T-helper 17 cell (primary cell): ENCODE measurements around the gene VDR. TPM values are rescaled to one million over a fixed set of nuclear protein-coding genes. Genes with fewer than 3 reads are reported as not detected.

Experiments used
- ATAC-seq: fragments of 150-1000 bp; cut with Tn5 transposase; 2 replicates; pipeline ENCODE4 v1.10.0; 2021; ENCODE audit warnings: mild to moderate bottlenecking, moderate library complexity
- DNase-seq, 3 donors: peaks; one replicate each; pipeline versions ENCODE4 v3.0.0 to v3.0.0-alpha.2; 2020 to 2021
- H3K9me3 ChIP-seq: one replicate; pipeline ENCODE4 v1.7.0; 2013; ENCODE audit warnings: low read length, mild to moderate bottlenecking; ENCODE audit not compliant: control insufficient read depth, poor library complexity, severe bottlenecking
- H3K27ac Mint-ChIP-seq: one replicate; pipeline ENCODE4 v1.8.0; 2022; ENCODE audit warnings: mild to moderate bottlenecking, moderate library complexity, mixed read lengths
- H3K27me3 Mint-ChIP-seq: one replicate; pipeline ENCODE4 v1.8.0; 2022; ENCODE audit warnings: mixed read lengths
- H3K36me3 Mint-ChIP-seq: one replicate; pipeline ENCODE4 v1.8.0; 2022; ENCODE audit warnings: low read depth, mixed read lengths
- H3K4me1 Mint-ChIP-seq: one replicate; pipeline ENCODE4 v1.8.0; 2022; ENCODE audit warnings: mild to moderate bottlenecking, mixed read lengths
- H3K4me3 Mint-ChIP-seq: one replicate; pipeline ENCODE4 v1.8.0; 2022; ENCODE audit warnings: mild to moderate bottlenecking, moderate library complexity, mixed read lengths
- total RNA-seq, 4 donors: library from RNA in 2 of 4; stranded (reverse) in 2 of 4; gene quantifications; one replicate each; pipeline ENCODE4 v1.2.3 and lab custom pipeline; 2022 to 2026

The VDR gene
- total RNA-seq, 2 donors from 2014 or later = 1.8 to 4.5 TPM

DNA sequence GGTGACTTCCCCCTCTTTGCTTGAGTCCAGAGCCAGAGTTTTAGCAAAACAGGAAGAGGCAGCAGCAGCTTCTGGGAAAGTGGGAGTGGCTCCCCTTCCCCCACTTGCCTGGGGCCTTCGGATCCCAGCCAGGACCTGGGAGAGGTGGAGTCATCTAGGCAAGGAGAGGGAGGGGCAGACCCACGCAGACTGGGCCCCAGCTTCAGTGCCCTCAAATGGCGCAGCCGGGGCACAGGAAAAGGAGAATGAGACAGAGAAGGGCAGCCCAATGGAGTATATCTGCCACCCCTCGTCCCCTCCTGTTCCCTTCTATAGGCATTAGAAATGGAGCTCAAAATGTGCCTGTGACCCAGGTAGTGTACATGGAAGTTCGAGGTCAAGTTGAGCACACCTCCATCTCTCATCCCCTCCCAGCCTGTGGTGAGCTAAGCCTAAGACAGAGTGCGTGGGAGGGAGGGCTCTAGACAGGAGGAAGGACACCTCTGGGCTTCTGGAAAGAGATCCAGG lies 75.8 kb downstream of the VDR start:
- Mint-ChIP-seq H3K27me3 (no peaks in the 10 kb centered on the region), H3K36me3 (no peaks in the 10 kb centered on the region), H3K4me3 (peak overlapping the region; percentile 31), H3K4me1 (peaks cover 65% of the 10 kb centered on the region), H3K27ac (peak overlapping the region; percentile 97)
- ATAC-seq (no peak), DNase-seq (no peak)
- H3K9me3 ChIP-seq = no peaks in the 10 kb centered on the region

DNA sequence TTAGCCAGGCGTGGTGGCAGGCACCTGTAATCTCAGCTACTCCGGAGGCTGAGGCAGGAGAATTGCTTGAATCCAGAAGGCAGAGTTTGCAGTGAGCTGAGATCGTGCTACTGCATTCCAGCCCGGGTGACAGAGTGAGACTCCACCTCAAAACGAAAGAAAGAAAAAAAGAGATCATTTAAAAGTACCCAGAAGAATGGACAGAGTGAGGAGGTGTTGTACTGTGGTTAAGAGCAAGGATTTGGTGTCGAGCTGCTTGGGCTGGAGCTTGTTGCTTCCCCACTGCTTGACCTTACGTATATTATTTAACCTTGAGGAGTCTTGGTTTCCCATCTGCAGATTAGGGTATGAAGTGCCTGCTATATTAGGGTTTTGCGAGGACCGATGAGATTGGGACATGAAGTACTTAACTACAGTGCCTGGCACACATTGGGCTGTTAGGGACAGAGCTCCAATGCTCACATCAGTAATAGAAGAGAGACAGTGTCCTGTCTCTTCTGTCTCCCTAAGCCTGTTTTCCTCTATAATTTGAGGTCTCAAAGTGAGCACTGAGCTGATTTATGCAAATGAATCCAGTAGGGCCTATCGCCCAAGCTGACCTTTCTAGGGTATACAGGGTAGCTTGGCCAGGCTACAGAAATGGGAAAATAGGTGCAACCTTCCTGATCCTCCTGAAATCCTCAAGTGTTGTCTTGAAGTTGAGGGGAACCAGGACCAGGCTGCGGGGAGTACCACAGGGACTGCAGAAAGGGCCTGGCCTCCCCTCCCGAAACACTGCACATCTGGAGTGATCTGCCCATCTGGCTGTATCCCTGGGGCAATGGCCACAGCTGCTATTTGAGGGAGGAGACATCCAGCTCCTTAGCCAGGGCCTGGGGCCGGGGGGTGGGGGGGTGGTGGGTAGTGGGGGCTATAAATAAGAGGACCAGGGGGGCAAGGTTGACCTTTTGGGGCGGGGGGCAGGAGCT lies 76.5 kb downstream of the VDR start:
- no peak for ATAC-seq
- no peaks in the 10 kb centered on the region for H3K27me3 Mint-ChIP-seq
- H3K27ac Mint-ChIP-seq = peak overlapping the region; percentile 97
- H3K9me3 ChIP-seq = no peaks in the 10 kb centered on the region
- peak overlapping the region; percentile 31 for H3K4me3 Mint-ChIP-seq
- no peaks in the 10 kb centered on the region for H3K36me3 Mint-ChIP-seq
- no peak for DNase-seq
- peaks cover 65% of the 10 kb centered on the region for H3K4me1 Mint-ChIP-seq

DNA sequence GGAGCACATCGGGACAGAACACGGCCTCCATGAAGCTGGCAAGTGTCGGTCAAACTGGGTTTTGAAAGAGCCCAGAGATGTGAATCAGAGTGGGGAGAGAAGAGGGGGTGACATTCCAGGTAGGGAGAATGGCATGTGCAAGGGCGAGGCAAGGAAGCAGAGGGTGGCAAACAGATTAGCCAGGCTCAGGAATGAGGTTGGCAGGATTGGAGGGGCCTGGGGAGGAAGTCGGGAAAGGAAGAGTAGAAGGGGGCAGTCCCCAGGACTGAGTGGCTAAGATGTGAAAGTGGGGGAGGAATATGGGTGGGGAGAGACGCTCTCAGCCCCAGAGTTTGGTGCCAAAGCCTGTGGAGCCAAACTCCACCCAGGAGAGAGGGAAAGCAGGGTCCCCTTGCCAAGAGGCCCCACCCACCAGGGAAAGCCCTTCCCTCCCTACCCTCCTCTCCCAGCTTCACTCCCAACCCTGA lies 79.6 kb downstream of the VDR start:
- no peaks in the 10 kb centered on the region for H3K9me3 ChIP-seq
- H3K27me3 Mint-ChIP-seq = no peaks in the 10 kb centered on the region
- no peak for ATAC-seq
- H3K4me3 Mint-ChIP-seq = peak overlapping the region; percentile 86
- no peak for DNase-seq
- H3K36me3 Mint-ChIP-seq = no peaks in the 10 kb centered on the region
- H3K27ac Mint-ChIP-seq = peak overlapping the region; percentile 97
- peaks cover 76% of the 10 kb centered on the region for H3K4me1 Mint-ChIP-seq

DNA sequence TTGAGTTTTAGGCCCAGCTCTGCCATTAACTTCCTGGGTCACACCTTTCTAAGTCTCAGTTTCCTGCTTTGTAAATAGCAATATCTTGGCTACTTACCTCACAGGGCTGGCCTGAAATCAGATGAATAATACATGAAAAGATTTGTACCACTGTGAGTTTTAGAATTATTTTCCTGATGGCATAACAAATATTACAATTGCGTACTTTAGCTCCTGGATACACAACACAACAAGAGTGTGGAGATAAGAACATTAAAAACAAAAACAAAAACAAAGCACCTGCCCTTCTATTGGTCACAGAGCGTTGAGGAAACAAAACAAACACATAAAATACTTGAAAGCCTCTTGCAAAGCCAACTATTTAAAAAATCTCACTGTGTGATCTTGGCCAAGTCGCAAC lies 80.2 kb downstream of the VDR start:
- H3K9me3 ChIP-seq = no peaks in the 10 kb centered on the region
- Mint-ChIP-seq H3K27ac (peak overlapping the region; percentile 97), H3K4me3 (peak overlapping the region; percentile 86), H3K4me1 (peaks cover 77% of the 10 kb centered on the region), H3K27me3 (no peaks in the 10 kb centered on the region), H3K36me3 (no peaks in the 10 kb centered on the region)
- ATAC-seq (no peak), DNase-seq (no peak)

DNA sequence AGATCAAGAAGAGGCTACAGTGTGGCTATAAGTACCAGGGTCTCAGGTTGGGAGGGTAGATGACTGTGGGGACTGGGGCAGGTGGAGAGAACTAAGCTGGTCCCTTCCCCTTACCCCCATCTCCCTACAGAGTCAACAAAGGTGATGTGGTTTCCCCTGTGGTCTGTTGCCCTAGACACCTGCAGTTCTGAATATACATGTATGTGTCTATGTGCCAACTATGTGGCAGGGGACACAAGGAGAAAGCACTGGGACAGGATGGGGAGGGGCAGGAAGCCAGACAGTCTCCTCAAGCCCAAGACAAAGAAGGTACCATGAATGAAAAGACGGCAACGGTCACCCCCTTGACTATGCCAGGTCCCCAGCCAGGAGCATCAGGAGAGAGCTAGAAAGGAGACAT lies 80.6 kb downstream of the VDR start:
- peak overlapping the region; percentile 86 for H3K4me3 Mint-ChIP-seq
- H3K36me3 Mint-ChIP-seq = no peaks in the 10 kb centered on the region
- peak overlapping the region; percentile 97 for H3K27ac Mint-ChIP-seq
- DNase-seq = no peak
- no peaks in the 10 kb centered on the region for H3K27me3 Mint-ChIP-seq
- H3K4me1 Mint-ChIP-seq = peaks cover 73% of the 10 kb centered on the region
- peak; percentile 72 for ATAC-seq
- H3K9me3 ChIP-seq = no peaks in the 10 kb centered on the region

DNA sequence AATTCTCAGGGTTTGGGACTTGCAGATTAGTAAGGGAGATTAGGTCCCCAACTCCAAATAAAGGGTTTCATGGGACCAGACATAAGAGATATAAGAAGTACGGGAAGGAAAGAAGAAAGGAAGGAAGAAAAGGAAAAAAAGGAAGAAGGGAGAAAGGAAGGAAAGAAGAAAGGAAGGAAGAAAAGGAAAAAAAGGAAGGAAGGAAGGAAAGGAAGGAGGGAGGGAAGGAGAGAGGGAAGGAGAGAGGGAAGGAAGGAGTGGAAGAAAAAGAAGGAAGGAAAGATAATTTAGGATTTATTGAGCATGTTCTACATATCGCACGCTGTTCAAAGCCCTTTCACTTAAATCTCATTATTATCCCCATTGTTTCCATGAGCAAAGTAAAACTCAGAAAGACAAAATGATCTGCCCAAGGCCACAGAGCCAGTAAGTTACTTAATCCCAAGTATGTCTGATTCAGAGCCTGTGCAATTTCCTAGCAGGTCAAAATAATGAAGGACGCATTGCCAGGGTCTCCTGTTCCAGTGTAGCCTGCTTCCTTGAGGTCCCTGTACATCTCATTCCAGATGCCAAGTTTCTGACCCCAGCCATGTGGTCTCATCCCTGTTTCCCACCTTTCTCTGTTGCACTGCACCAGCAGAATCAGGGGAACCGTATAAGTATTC lies 81.2 kb downstream of the VDR start:
- ATAC-seq (no peak), DNase-seq (no peak)
- Mint-ChIP-seq H3K4me1 (peaks cover 70% of the 10 kb centered on the region), H3K27ac (peak overlapping the region; percentile 97), H3K27me3 (no peaks in the 10 kb centered on the region), H3K36me3 (no peaks in the 10 kb centered on the region), H3K4me3 (peak overlapping the region; percentile 86)
- no peaks in the 10 kb centered on the region for H3K9me3 ChIP-seq

DNA sequence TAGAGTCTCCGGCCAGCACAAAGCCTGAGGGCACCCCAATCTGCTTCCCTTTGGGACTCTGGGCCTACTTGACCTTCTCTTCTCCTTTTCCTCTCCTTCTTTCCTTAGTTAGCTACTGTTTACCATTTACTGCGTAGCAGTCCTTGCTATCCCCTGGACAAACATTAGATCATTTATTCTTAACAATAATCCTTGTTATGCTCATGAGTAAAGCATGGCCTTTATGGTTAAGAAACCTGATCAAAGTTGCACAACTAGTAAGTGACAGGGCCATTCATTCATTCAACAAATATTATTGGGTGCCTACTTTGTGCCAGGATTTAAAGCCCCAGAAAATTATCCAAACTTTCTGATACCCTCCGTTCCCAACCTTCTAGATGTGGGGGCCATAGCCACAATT lies 81.9 kb downstream of the VDR start:
- no peaks in the 10 kb centered on the region for H3K27me3 Mint-ChIP-seq
- H3K4me1 Mint-ChIP-seq = peaks cover 72% of the 10 kb centered on the region
- no peak for ATAC-seq
- H3K36me3 Mint-ChIP-seq = no peaks in the 10 kb centered on the region
- H3K4me3 Mint-ChIP-seq = no peak overlapping the region
- H3K27ac Mint-ChIP-seq = peak overlapping the region; percentile 97
- H3K9me3 ChIP-seq = no peaks in the 10 kb centered on the region
- no peak for DNase-seq

DNA sequence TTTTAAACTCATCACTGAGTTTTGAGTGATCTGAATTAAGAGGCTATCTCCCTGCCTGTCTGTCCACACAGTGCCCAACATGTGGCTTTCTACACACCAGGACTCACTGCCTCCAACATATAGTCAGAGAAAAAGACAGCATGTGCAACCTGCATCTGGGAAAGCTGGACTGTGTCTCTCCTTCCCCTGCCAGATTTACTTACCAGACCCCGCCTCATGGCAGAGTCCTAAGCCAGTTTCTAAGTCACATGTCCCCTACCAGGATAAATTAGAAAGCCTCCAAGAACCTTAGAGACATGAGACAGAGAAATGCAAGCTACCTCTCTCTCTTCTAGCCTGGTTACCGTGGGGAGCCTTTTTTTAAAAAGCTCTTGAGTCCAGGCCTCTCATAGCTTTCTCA lies 82.4 kb downstream of the VDR start:
- H3K4me3 Mint-ChIP-seq = no peak overlapping the region
- ATAC-seq (no peak), DNase-seq (no peak)
- peaks cover 76% of the 10 kb centered on the region for H3K4me1 Mint-ChIP-seq
- no peaks in the 10 kb centered on the region for H3K36me3 Mint-ChIP-seq
- no peaks in the 10 kb centered on the region for H3K27me3 Mint-ChIP-seq
- peak overlapping the region; percentile 97 for H3K27ac Mint-ChIP-seq
- H3K9me3 ChIP-seq = no peaks in the 10 kb centered on the region

DNA sequence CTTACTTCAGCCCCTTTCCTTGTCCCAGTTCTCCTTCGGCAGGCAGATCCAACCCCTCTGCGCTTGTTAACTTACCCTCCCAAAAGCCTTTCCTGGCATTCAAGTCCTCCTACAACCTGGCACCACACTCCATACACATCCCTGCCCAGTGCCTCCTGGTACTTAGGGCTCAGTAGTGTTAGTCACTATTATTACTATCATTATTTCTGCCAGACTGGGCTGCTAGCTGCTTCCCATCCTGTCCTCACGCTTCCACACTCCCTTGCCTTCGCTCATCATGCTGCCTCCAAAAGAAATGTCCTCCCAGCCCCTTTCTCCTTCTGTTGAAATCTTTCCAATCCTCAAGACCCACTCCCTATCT lies 83.5 kb downstream of the VDR start:
- no peaks in the 10 kb centered on the region for H3K9me3 ChIP-seq
- Mint-ChIP-seq H3K27me3 (no peaks in the 10 kb centered on the region), H3K36me3 (no peaks in the 10 kb centered on the region), H3K27ac (peak overlapping the region; percentile 97), H3K4me3 (peak overlapping the region; percentile 92), H3K4me1 (peaks cover 79% of the 10 kb centered on the region)
- no peak for DNase-seq
- no peak for ATAC-seq

DNA sequence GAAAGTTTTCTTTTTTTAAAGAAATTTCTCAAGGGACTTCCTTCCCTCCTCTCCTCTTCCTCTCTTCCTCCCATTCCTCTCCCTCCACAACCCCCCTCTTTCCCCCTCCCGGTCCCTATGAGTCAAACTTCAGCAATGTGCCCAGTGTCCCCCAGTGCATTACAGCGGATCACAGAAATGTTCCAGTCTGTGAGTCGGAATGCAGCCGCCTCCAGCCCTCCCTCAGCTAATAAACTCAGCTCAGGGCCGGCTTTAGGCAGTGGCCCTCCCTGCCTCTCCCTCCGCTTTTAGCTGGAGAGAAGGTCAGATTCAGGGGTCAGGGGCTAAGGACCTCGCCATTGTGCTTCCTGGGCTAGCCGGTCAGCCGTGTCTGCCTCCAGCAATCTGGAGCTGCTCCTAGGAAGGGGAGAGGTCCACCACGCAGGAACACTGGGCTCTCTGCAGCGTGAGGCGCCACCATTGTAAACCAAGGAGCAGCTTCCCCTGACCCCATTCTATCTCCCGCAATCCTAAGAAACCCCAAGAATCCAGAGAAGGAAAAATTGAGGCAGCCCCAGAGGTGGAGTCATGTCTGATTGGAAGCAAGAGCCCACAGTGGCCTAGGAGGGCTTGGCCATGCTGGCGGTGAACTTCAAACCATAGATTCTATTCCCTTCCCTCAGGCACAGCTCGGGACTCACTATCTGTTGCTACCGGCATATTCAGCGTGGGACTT lies 84.0 kb downstream of the VDR start:
- DNase-seq = no peak
- peaks cover 80% of the 10 kb centered on the region for H3K4me1 Mint-ChIP-seq
- H3K27ac Mint-ChIP-seq = peak overlapping the region; percentile 97
- H3K36me3 Mint-ChIP-seq = no peaks in the 10 kb centered on the region
- H3K4me3 Mint-ChIP-seq = peak overlapping the region; percentile 92
- H3K9me3 ChIP-seq = no peaks in the 10 kb centered on the region
- no peaks in the 10 kb centered on the region for H3K27me3 Mint-ChIP-seq
- no peak for ATAC-seq

DNA sequence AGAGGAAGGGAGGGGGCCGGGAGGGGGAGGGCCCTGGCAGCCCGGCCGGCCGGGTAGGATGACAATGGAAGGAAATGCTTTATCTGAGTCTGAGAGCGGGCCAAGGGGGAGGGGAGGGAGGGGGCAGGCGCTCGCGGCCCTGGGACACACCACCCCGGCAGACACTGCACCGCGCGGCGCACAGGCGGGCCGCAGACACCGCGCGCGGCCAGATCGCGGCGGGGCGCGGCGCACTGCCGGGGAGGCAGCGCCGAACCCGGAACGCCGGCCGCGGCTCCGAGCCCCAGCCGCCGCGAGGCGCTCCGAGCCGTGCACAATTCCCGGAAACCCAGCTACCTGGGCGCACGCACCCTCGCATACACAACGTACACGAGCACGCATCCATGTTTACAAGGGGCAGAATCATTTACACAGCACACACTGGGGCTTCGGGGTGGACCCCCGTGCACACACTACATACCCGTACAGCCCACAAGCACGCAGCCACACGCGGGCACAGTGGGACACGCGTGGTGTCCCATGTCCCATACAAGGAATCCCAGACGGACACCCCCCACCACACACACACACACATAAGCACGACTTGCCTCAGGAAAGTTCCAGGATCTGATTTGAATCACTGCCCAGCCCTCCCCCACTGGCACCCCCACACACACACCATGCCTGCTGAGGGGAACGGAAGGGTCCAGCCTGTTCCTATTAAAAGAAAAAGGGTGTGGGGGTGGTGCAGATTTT lies 84.7 kb downstream of the VDR start, which contains the start of gene HDAC7:
HDAC7 (minus strand) TSS at position 8 of the 735 bp plus-strand sequence. CDS start 118 bp downstream, outside the sequence.
- ATAC-seq (peak; percentile 71), DNase-seq (peak; percentile 52 to 72 (median 58))
- Mint-ChIP-seq H3K27ac (peak within 1 kb of the TSS; percentile 100), H3K4me3 (peak within 1 kb of the TSS; percentile 97), H3K4me1 (peaks cover 76% of the 10 kb centered on the region), H3K36me3 (no peaks in the 10 kb centered on the region), H3K27me3 (no peaks in the 10 kb centered on the region)
- no peaks in the 10 kb centered on the region for H3K9me3 ChIP-seq

DNA sequence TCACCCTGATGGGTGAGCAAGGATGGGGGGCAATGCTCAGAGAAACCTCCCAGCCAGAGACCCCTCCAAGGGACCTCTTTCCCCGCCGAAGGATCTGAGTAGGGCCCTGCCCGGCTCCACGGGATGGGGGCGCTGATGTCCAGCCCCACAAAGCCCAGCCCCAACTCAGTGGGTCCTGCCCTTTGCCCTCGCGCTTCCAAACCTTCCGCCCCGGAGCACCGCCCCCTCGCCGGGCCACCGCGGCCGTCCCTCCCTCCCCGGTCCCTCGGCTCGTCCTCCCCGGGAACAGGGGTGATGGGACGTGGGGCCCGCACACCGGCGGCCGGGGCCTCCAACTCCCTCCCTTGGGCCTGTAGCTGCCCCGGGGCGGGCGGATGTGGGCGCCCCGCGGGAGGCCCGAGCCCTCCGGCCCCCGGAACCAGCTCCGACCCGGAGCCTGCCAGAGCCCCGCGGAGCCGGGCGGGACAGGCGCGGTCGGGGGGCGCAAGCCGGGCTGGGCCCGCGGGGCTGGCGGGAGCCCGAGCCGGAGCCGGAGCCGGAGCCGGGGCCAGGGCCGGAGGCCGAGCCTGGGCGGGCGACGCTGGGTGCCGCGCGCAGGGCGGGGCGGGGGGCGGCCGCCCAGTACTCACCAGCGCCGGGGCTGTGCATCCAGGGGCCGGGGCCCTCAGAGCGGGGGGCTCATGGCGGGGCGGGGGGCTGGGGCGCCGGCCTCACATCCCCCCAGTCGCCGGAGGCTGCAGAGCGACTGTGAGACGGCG lies 85.5 kb downstream of the VDR start:
- H3K27me3 Mint-ChIP-seq = no peaks in the 10 kb centered on the region
- H3K4me3 Mint-ChIP-seq = peak overlapping the region; percentile 97
- H3K36me3 Mint-ChIP-seq = no peaks in the 10 kb centered on the region
- ATAC-seq (peak; percentile 6), DNase-seq (peak in 1 of 3 donors; percentile 39)
- H3K27ac Mint-ChIP-seq = peak overlapping the region; percentile 100
- peaks cover 76% of the 10 kb centered on the region for H3K4me1 Mint-ChIP-seq
- no peaks in the 10 kb centered on the region for H3K9me3 ChIP-seq
